Ishikawa (cell line): ENCODE measurements around the gene ABHD3.

Experiments used
- CEBPB ChIP-seq: IDR thresholded peaks from 2 replicates; pipeline ENCODE4 v1.6.1; 2012
- CREB1 ChIP-seq: IDR thresholded peaks from 2 replicates; pipeline ENCODE4 v1.6.1; 2012; ENCODE audit warnings: low read depth
- EGR1 ChIP-seq: IDR thresholded peaks from 2 replicates; pipeline ENCODE4 v1.6.1; 2012
- EP300 ChIP-seq: IDR thresholded peaks from 2 replicates; pipeline ENCODE4 v1.6.1; 2012; ENCODE audit warnings: borderline replicate concordance
- FOXM1 ChIP-seq: IDR thresholded peaks from 2 replicates; pipeline ENCODE4 v1.6.1; 2012; ENCODE audit warnings: low read depth, borderline replicate concordance
- NFIC ChIP-seq: IDR thresholded peaks from 2 replicates; pipeline ENCODE4 v1.6.1; 2012
- RAD21 ChIP-seq: IDR thresholded peaks from 2 replicates; pipeline ENCODE4 v1.6.1; 2012; ENCODE audit warnings: low read depth
- TAF1 ChIP-seq: IDR thresholded peaks from 2 replicates; pipeline ENCODE4 v1.6.1; 2012; ENCODE audit warnings: low read depth, mild to moderate bottlenecking
- TCF12 ChIP-seq: IDR thresholded peaks from 2 replicates; pipeline ENCODE4 v1.6.1; 2012; ENCODE audit warnings: low read depth
- TEAD4 ChIP-seq: IDR thresholded peaks from 2 replicates; pipeline ENCODE4 v1.6.1; 2012
- YY1 ChIP-seq: IDR thresholded peaks from 2 replicates; pipeline ENCODE4 v1.6.1; 2012; ENCODE audit warnings: low read depth
- ZBTB7A ChIP-seq: IDR thresholded peaks from 2 replicates; pipeline ENCODE4 v1.6.1; 2012; ENCODE audit warnings: low read depth
- TF ChIP-seq, protein P1 (sequence below): IDR thresholded peaks from 2 replicates; pipeline ENCODE4 v1.6.1; 2012; ENCODE audit warnings: low read depth, mild to moderate bottlenecking
- TF ChIP-seq, protein P2 (sequence below): IDR thresholded peaks from 2 replicates; pipeline ENCODE4 v1.6.1; 2012
- TF ChIP-seq, protein P3 (sequence below): IDR thresholded peaks from 2 replicates; pipeline ENCODE4 v1.6.1; 2012

The ABHD3 gene

DNA sequence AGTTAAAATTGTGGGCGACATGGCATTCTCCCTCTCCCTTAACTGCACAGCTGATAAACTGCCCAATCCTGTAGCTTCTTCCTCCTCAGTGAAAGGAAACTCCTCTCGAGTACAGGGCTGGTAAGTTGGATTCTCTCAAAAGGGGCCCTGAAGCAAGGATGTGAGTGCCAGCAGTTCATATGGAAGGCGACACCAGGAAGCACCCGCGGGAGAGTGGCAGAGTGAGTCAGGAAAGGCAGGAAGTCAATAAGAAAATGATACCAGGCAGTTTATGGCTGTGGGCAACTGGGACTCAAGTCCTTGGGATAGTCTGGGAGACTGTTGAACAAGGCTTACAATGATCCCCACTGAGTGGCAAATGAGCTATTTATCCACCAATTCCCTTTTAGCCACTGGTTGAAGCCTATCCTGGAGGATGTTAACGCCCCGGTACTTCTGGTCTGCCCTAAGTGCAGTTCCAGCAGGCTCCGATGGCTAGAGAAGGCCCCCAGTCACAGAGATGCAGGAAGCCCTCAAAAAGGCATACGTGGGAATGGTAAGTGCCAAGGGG, 34.8 kb downstream of the ABHD3 start:
- TF ChIP-seq, protein P1, sequence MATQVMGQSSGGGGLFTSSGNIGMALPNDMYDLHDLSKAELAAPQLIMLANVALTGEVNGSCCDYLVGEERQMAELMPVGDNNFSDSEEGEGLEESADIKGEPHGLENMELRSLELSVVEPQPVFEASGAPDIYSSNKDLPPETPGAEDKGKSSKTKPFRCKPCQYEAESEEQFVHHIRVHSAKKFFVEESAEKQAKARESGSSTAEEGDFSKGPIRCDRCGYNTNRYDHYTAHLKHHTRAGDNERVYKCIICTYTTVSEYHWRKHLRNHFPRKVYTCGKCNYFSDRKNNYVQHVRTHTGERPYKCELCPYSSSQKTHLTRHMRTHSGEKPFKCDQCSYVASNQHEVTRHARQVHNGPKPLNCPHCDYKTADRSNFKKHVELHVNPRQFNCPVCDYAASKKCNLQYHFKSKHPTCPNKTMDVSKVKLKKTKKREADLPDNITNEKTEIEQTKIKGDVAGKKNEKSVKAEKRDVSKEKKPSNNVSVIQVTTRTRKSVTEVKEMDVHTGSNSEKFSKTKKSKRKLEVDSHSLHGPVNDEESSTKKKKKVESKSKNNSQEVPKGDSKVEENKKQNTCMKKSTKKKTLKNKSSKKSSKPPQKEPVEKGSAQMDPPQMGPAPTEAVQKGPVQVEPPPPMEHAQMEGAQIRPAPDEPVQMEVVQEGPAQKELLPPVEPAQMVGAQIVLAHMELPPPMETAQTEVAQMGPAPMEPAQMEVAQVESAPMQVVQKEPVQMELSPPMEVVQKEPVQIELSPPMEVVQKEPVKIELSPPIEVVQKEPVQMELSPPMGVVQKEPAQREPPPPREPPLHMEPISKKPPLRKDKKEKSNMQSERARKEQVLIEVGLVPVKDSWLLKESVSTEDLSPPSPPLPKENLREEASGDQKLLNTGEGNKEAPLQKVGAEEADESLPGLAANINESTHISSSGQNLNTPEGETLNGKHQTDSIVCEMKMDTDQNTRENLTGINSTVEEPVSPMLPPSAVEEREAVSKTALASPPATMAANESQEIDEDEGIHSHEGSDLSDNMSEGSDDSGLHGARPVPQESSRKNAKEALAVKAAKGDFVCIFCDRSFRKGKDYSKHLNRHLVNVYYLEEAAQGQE: no peak
- TF ChIP-seq, protein P2, sequence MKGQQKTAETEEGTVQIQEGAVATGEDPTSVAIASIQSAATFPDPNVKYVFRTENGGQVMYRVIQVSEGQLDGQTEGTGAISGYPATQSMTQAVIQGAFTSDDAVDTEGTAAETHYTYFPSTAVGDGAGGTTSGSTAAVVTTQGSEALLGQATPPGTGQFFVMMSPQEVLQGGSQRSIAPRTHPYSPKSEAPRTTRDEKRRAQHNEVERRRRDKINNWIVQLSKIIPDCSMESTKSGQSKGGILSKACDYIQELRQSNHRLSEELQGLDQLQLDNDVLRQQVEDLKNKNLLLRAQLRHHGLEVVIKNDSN: no peak
- TF ChIP-seq TEAD4 (no peak), YY1 (no peak)

- TF ChIP-seq, protein P3, sequence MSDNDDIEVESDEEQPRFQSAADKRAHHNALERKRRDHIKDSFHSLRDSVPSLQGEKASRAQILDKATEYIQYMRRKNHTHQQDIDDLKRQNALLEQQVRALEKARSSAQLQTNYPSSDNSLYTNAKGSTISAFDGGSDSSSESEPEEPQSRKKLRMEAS: no peak
- TF ChIP-seq EP300 (no peak), TAF1 (no peak), EGR1 (no peak), YY1 (no peak), FOXM1 (no peak), CREB1 (no peak), TEAD4 (no peak), ZBTB7A (no peak), NFIC (no peak)
- TF ChIP-seq, protein P1: no peak
These were observed 40.5 kb downstream of the ABHD3 start for GRCh38 chr18:21664069-21664468.

GRCh38 chr18:21663578-21663977, 41.0 kb downstream of the ABHD3 start:
- no peak for TF ChIP-seq CREB1
- TF ChIP-seq TEAD4: no peak
- no peak for TF ChIP-seq TCF12
- TF ChIP-seq, protein P3: no peak
- TF ChIP-seq EGR1: no peak
- TF ChIP-seq EP300: no peak
- TF ChIP-seq, protein P1: no peak
- TF ChIP-seq ZBTB7A: no peak
- no peak for TF ChIP-seq NFIC
- TF ChIP-seq, protein P2: no peak
- no peak for TF ChIP-seq YY1
- TF ChIP-seq RAD21: no peak
- no peak for TF ChIP-seq FOXM1
- no peak for TF ChIP-seq CEBPB

- no peak for TF ChIP-seq YY1
- TF ChIP-seq TAF1: no peak
- TF ChIP-seq CREB1: no peak
- TF ChIP-seq CEBPB: no peak
- TF ChIP-seq ZBTB7A: no peak
- TF ChIP-seq, protein P1: no peak
- TF ChIP-seq RAD21: no peak
- TF ChIP-seq TEAD4: no peak
These were observed 42.0 kb downstream of the ABHD3 start for GRCh38 chr18:21662581-21662980.
